SJCRH30 (cell line): ENCODE measurements around the gene NOX5. TPM values are rescaled to one million over a fixed set of nuclear protein-coding genes. Genes with fewer than 3 reads are reported as not detected.

ENCODE experiments used
- DNase-seq, 2 experiments: peaks; one replicate each; pipeline ENCODE4 v3.0.0-alpha.2; 2015 to 2020
- H3K27ac ChIP-seq: fragments of 250-450 bp; sonication (Bioruptor Pico); 2 replicates; pipeline ENCODE4 v1.5.1; 2020; ENCODE audit warnings: mild to moderate bottlenecking, moderate library complexity
- H3K27me3 ChIP-seq: fragments of 250-450 bp; sonication (Bioruptor Pico); 2 replicates; pipeline ENCODE4 v1.5.1; 2020; ENCODE audit warnings: mild to moderate bottlenecking, moderate library complexity
- H3K36me3 ChIP-seq: fragments of 250-450 bp; sonication (Bioruptor Pico); 2 replicates; pipeline ENCODE4 v1.5.1; 2020; ENCODE audit warnings: mild to moderate bottlenecking, moderate library complexity
- H3K4me1 ChIP-seq: fragments of 250-450 bp; sonication (Bioruptor Pico); 2 replicates; pipeline ENCODE4 v1.5.1; 2020; ENCODE audit warnings: mild to moderate bottlenecking, moderate library complexity
- H3K4me3 ChIP-seq: fragments of 250-450 bp; sonication (Bioruptor Pico); 2 replicates; pipeline ENCODE4 v1.5.1; 2020; ENCODE audit warnings: mild to moderate bottlenecking, moderate library complexity
- H3K9me3 ChIP-seq: fragments of 250-450 bp; sonication (Bioruptor Pico); replicated peaks from 2 replicates; pipeline ENCODE4 v1.5.1; 2020; ENCODE audit warnings: mild to moderate bottlenecking, moderate library complexity
- total RNA-seq: library from RNA; depleted of rRNA; stranded (reverse); fragments of >200 nt; shearing (Covaris generic); gene quantifications from 2 replicates; pipeline ENCODE4 v1.2.3, GENCODE V29; 2014; rRNA removed

Gene NOX5
- total RNA-seq, 1 experiment from 2014 or later, result not detected

- Histone ChIP-seq H3K4me3 (no peak overlapping the region), H3K27me3 (no peaks in the 10 kb centered on the region), H3K4me1 (peaks cover 15% of the 10 kb centered on the region), H3K36me3 (no peaks in the 10 kb centered on the region), H3K9me3 (no peaks in the 10 kb centered on the region), H3K27ac (no peak overlapping the region)
- no peak for DNase-seq
These were observed 84.3 kb downstream of the NOX5 start for GRCh38 chr15:69098771-69099170.

DNA sequence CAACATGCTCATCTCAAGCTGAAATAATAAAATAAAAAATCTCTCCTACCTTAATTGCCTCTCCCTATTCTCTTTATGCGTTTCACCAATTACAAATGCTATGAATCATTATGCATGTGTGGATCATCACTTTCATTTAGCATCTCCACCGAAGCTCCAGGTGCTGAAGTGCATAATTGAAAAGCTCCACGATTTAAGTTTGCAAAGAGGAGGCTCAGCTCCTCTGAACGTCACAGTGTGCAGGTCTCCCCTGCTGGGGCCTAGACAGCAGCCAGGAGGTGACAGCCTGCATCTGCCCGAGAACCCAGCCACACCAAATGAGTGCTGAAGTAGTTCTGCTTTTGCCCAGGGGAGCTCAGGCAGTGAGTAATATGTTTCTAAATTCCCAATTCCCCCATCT is 85.4 kb downstream of the NOX5 start:
- H3K27me3 ChIP-seq, result no peaks in the 10 kb centered on the region
- H3K27ac ChIP-seq, result no peak overlapping the region
- DNase-seq, result no peak
- no peaks in the 10 kb centered on the region for H3K9me3 ChIP-seq
- H3K4me3 ChIP-seq, result no peak overlapping the region
- peaks cover 15% of the 10 kb centered on the region for H3K4me1 ChIP-seq
- H3K36me3 ChIP-seq, result no peaks in the 10 kb centered on the region

GRCh38 chr15:69100821-69101220 is 86.3 kb downstream of the NOX5 start:
- H3K36me3 ChIP-seq, result no peaks in the 10 kb centered on the region
- no peaks in the 10 kb centered on the region for H3K27me3 ChIP-seq
- DNase-seq, result no peak
- H3K4me1 ChIP-seq, result peaks cover 7% of the 10 kb centered on the region
- H3K9me3 ChIP-seq, result no peaks in the 10 kb centered on the region
- no peak overlapping the region for H3K27ac ChIP-seq
- no peak overlapping the region for H3K4me3 ChIP-seq

- Histone ChIP-seq H3K27ac (no peak overlapping the region), H3K36me3 (no peaks in the 10 kb centered on the region), H3K4me1 (no peaks in the 10 kb centered on the region), H3K4me3 (no peak overlapping the region), H3K27me3 (no peaks in the 10 kb centered on the region), H3K9me3 (no peaks in the 10 kb centered on the region)
- no peak for DNase-seq
These were observed 89.7 kb downstream of the NOX5 start for GRCh38 chr15:69104050-69104750.

DNA sequence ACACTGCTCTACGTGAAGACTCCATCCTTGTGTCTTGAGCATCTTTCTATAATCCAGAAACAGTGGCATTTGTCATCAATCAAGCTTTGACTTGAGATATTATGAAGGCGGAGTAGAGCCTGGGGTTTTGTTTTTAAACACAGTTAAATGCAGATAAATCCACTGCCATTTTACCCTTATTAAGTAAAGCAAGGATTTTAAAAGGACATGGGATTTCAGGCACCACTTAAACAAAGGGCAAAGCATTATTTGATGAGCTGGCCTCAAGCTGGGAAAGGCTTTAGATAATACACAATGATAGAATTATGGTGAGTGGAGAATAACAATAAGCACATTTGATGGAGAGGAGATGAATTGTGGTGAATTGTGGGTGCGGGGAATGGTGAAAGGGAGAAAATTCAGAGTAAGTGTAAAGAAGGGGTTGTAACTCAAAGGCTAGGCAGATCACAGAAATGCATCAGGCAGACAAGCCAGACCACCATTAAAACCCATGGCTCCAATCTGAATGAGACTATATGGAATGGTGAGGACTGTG is 91.0 kb downstream of the NOX5 start:
- H3K9me3 ChIP-seq, result no peaks in the 10 kb centered on the region
- no peaks in the 10 kb centered on the region for H3K27me3 ChIP-seq
- no peaks in the 10 kb centered on the region for H3K36me3 ChIP-seq
- no peak for DNase-seq
- H3K4me3 ChIP-seq, result no peak overlapping the region
- no peak overlapping the region for H3K27ac ChIP-seq
- H3K4me1 ChIP-seq, result no peaks in the 10 kb centered on the region

DNA sequence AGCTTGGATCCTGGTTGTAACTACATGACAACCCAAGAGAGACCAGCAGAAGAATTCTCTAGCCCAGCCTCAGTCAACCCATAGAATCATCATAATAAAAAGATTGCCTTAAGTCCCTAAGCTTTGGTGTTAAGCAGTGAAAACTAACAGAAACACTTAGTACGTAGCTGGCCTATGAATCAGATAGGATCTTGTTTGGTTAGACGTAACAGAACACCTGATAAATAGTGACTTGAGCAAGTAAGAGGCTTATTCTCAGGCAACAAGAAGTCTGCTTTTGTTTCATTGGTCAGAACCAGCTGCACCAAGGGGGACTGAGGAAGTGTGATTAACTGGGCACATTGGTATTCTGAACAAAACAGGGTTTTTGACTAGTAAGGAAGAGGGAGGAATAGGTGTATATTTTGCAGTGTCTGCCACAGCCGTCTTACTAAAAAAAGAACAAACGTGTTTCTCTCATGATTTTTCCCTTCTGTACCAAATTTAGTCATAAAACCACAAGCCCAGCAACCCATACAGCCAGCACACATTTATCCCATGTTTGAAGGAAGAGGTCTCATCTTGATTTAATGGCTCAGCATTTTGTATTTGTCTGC is 92.6 kb downstream of the NOX5 start:
- no peaks in the 10 kb centered on the region for H3K36me3 ChIP-seq
- no peaks in the 10 kb centered on the region for H3K27me3 ChIP-seq
- no peaks in the 10 kb centered on the region for H3K9me3 ChIP-seq
- H3K4me3 ChIP-seq, result no peak overlapping the region
- no peaks in the 10 kb centered on the region for H3K4me1 ChIP-seq
- H3K27ac ChIP-seq, result no peak overlapping the region
- no peak for DNase-seq

Other genes starting within 250 kb of the NOX5 start
- gene ANP32A, start 193.8 kb upstream of the NOX5 start, total RNA-seq, result 246 and 273 TPM in 2 replicates
- gene SPESP1, start 84.2 kb upstream of the NOX5 start, total RNA-seq, result not detected in 2 replicates
- 47.1 and 51.2 TPM in 2 replicates for gene GLCE, start 145.9 kb downstream of the NOX5 start, total RNA-seq